ENCODE results near the gene ETFDH. TPM values are rescaled to one million over a fixed set of nuclear protein-coding genes. Genes with fewer than 3 reads are reported as not detected.
"Not testable (repeated sequence)": the region's sequence is repeated elsewhere in the genome, so short reads cannot be mapped to it uniquely, and the experiment has no call there.

Gene ETFDH
- 10 to 100 TPM; 16.0 to 22.2 TPM for total RNA-seq
- total RNA-seq: 30.9 to 38.2 reads per million in 2 donors

DNA sequence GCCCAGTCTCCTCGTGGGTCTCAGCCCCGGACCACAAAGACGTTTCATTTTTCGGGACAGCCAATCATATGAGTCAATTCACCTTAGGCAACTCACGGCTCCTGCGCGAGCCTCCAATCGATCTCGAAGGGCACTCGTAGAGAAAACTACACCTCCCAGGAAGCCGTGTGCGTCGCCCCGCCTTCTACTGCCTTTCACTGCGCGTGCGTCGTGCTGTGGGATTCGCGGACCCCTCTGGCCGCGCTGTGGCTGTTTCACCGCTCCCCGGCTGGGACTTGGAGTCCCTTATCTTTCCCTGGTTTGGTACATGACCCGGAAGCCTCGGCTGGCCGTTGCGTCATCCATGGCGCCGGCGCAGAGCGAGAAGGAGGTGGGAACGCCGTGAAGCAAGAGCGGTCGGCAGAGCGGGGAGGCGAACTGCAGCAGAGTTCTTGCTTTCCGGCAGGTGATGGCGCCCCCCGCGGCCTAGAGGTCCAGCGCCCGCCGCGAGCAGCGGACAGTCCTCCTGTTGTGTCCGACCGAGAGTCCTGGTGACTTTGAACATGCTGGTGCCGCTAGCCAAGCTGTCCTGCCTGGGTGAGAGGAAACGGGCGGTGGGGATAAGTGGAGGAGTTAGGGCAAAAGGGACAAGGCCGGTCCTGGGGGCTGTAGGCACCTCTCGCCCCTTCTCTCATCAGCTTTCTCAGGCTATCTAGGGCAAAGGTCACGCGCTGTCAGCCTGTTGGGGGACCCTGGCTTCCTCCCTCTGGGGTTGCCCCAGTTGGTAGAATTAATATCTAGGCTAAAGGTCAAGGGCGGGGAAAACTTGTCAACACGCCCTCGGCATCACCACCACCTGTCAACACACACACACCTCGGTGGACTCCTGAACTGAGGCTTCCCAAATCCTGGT is at the start of gene ETFDH:
Gene ETFDH (plus strand): TSS at position 382 of the 892 bp plus-strand sequence. CDS start 161 bp downstream, at position 543.
- peak; percentile 85 for ATAC-seq
- Mint-ChIP-seq H3K27me3 (no peaks in the 10 kb centered on the region), H3K36me3 (ENCODE audit: low read depth) (peaks cover 2% of the 10 kb centered on the region), H3K4me3 (peak within 1 kb of the TSS; percentile 97), H3K4me1 (peaks cover 11% of the 10 kb centered on the region), H3K27ac (peak within 1 kb of the TSS; percentile 95)
- H3K9me3 ChIP-seq (ENCODE audit: control insufficient read depth, low read length, poor library complexity, severe bottlenecking): no peaks in the 10 kb centered on the region
- DNase-seq: peak; percentile 93 to 97 (median 95)

DNA sequence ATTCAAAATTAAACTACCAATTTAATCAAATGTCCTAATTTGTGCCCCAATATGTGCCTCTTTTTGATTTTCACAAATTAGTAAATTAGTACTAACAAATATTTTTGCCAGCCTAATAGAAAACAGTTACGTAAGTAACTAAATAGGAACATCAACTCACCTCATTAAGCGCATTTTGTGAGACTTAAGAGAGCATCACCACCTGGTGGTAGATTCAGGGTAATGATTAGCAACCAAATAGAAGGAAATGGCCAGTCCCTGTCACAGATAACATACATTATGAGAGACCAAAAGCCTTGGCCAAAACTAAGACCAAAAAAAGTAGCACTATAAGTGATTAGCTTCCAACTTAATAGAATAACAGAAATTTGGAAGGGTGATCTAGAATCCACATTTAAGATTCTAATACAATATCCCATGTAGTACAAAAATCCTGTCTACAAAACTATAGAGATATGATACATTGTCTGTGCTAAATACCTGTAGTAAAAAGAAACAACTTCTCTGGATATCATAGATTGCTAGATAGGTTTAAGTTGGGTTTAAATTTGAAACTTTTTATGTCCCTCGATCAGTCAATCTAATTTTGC is 47.1 kb upstream of the ETFDH start:
- Mint-ChIP-seq H3K36me3 (ENCODE audit: low read depth) (no peaks in the 10 kb centered on the region), H3K27ac (no peak overlapping the region), H3K27me3 (peaks cover 29% of the 10 kb centered on the region), H3K4me1 (peaks cover 5% of the 10 kb centered on the region), H3K4me3 (no peak overlapping the region)
- no peak for DNase-seq
- H3K9me3 ChIP-seq (ENCODE audit: control insufficient read depth, low read length, poor library complexity, severe bottlenecking): no peaks in the 10 kb centered on the region
- ATAC-seq: no peak

DNA sequence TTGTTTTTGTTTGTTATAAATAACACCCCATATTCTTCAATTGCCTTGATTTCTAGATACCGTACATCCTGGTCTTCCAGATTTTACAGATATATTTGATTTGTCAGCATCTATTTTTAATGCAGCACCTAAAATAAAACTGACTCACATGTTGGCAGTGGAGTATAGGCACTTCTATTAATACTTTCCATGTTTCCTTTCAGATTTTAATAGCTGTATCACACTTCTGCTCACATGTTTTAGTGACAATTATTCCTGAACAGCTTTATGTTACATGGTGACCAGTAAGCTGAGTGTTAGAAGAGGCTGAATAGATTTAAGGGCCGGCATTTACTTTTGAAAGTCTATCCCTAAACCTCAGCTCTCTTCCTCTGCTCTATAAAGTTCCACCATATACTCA is 46.6 kb upstream of the ETFDH start:
- no peak overlapping the region for H3K27ac Mint-ChIP-seq
- ATAC-seq: no peak
- no peaks in the 10 kb centered on the region for H3K9me3 ChIP-seq (ENCODE audit: control insufficient read depth, low read length, poor library complexity, severe bottlenecking)

DNA sequence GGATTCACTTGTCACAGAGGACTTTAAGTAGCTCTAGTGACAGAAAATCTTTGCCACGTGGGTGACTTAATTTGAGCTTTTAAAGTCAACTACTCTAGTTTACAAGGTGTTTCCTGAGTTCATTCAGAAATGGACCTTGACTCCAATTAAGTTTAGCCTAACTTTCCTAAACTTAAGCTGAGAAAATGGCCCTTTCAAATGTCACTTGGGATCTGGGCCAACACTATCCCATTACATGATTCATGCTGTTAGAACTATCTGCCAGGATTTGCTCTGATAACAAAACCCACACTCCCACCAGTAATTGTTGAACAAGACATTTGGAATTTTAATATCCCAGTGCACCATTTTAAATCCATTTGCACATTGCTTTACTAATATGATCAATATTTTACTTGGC is 41.2 kb upstream of the ETFDH start:
- no peak overlapping the region for H3K27ac Mint-ChIP-seq
- DNase-seq (no peak), ATAC-seq (no peak)
- no peak overlapping the region for H3K4me3 Mint-ChIP-seq
- no peaks in the 10 kb centered on the region for H3K9me3 ChIP-seq (ENCODE audit: control insufficient read depth, low read length, poor library complexity, severe bottlenecking)
- H3K36me3 Mint-ChIP-seq (ENCODE audit: low read depth): no peaks in the 10 kb centered on the region
- H3K27me3 Mint-ChIP-seq: peaks cover 14% of the 10 kb centered on the region
- H3K4me1 Mint-ChIP-seq: no peaks in the 10 kb centered on the region

More for the DNA sequence above, 46.6 kb upstream of the ETFDH start:
- Mint-ChIP-seq H3K36me3 (ENCODE audit: low read depth) (no peaks in the 10 kb centered on the region), H3K4me1 (peaks cover 3% of the 10 kb centered on the region), H3K27me3 (peaks cover 27% of the 10 kb centered on the region), H3K4me3 (no peak overlapping the region)
- DNase-seq: no peak

DNA sequence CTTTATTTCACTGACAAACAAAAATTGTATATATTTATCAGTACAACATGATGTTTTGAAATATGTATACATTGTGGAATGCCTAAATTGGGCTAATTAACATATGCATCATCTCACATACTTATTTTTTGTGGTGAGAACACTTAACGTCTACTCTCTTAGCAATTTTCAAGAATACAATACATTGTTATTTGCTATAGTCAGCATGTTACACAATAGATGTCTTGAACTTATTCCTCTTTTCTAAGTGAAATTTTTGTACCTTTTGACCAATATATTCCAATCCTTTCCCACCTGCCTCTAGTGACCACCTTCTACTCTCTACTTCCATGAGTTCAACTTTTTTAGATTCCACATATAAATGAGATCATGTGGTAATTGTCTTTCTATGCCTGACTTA is 35.5 kb upstream of the ETFDH start:
- H3K27me3 Mint-ChIP-seq: peaks cover 17% of the 10 kb centered on the region
- no peaks in the 10 kb centered on the region for H3K9me3 ChIP-seq (ENCODE audit: control insufficient read depth, low read length, poor library complexity, severe bottlenecking)
- DNase-seq: no peak
- no peaks in the 10 kb centered on the region for H3K4me1 Mint-ChIP-seq
- no peak overlapping the region for H3K27ac Mint-ChIP-seq
- H3K4me3 Mint-ChIP-seq: no peak overlapping the region
- no peaks in the 10 kb centered on the region for H3K36me3 Mint-ChIP-seq (ENCODE audit: low read depth)
- ATAC-seq: no peak

DNA sequence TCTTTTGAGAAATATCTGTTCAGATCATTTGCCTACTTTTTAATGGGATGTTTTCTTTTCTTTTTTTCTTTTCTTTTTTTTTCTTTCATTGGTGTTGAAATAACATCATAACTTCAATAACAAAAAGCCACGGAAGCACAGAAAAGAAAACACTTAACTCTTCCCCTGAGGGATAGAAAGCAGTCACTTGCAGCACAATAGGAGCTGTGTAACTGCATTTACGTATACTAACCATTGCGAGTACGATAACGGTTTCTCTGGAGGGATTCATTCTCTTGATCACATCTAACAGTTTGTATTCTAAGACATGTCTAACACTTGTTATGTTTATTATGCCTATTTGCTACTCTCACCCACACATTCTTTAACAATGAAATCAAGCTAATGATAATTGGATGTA is 27.7 kb upstream of the ETFDH start:
- no peaks in the 10 kb centered on the region for H3K4me1 Mint-ChIP-seq
- ATAC-seq (no peak), DNase-seq (no peak)
- H3K36me3 Mint-ChIP-seq (ENCODE audit: low read depth): no peaks in the 10 kb centered on the region
- peaks cover 32% of the 10 kb centered on the region for H3K27me3 Mint-ChIP-seq
- no peak overlapping the region for H3K27ac Mint-ChIP-seq
- H3K4me3 Mint-ChIP-seq: no peak overlapping the region
- no peaks in the 10 kb centered on the region for H3K9me3 ChIP-seq (ENCODE audit: control insufficient read depth, low read length, poor library complexity, severe bottlenecking)

DNA sequence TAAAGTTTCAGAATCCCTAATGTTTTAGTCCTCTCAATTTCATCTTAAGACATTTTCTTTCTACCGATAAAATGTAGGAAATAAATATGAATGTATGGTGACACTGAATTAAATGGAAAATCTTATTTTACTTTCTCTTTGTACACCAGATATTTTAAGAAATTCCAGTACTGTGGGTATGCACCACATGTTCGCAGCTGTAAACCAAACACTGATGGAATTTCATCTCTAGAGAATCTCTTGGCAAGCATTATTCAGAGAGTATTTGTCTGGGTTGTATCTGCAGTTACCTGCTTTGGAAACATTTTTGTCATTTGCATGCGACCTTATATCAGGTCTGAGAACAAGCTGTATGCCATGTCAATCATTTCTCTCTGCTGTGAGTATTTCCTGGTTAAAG is 27.3 kb upstream of the ETFDH start:
- H3K4me1 Mint-ChIP-seq: no peaks in the 10 kb centered on the region
- H3K9me3 ChIP-seq (ENCODE audit: control insufficient read depth, low read length, poor library complexity, severe bottlenecking): no peaks in the 10 kb centered on the region
- H3K27ac Mint-ChIP-seq: no peak overlapping the region
- peaks cover 29% of the 10 kb centered on the region for H3K27me3 Mint-ChIP-seq
- H3K36me3 Mint-ChIP-seq (ENCODE audit: low read depth): no peaks in the 10 kb centered on the region
- no peak overlapping the region for H3K4me3 Mint-ChIP-seq
- DNase-seq (no peak), ATAC-seq (no peak)

DNA sequence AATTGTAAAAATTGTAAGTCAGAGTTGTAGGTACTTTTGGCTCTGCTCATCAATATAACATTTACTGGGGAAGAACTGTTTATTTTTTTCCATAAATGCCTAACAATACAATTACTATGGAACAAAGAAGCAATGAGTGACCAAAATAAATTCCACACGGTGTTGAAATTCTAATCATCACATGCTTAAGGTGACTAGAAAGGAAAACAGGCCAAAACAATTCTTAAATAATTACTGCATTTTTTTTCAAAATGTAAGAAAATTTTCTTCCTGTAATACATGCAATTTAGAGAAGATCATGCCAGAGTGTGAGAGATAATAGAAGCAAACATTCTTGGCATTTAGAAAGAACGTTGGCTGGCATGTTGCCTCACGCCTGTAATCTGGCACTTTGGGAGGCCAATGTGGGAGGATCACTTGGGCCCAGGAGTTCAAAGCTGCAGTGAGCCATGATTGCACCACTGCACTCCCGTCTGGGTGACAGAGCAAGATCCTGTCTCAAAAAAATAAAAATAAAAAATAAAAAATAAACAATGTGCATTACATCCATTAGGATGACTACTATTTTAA is 22.9 kb upstream of the ETFDH start:
- H3K36me3 Mint-ChIP-seq (ENCODE audit: low read depth): no peaks in the 10 kb centered on the region
- H3K27me3 Mint-ChIP-seq: peaks cover 18% of the 10 kb centered on the region
- ATAC-seq (no peak), DNase-seq (no peak)
- no peak overlapping the region for H3K4me3 Mint-ChIP-seq
- H3K9me3 ChIP-seq (ENCODE audit: control insufficient read depth, low read length, poor library complexity, severe bottlenecking): no peaks in the 10 kb centered on the region
- H3K27ac Mint-ChIP-seq: no peak overlapping the region
- H3K4me1 Mint-ChIP-seq: peaks cover 3% of the 10 kb centered on the region

DNA sequence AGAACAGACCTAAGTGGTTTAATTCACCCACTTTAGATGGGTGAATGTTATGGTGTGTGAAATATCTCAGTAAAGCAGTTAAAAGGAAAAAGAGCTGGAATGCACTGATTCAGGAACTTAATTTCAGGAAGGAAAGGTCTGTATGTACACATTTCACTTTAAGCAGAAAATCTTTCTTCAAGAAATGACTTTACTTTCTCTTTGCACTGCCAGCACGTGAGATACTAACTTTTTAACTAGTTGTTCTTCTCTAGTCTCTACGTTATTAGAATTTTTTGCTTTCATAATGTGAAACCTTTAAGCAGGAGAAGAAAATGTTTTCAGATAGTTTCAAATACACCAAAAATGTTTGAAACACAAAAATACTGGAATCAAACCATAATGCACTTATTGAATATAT is 19.2 kb upstream of the ETFDH start:
- no peaks in the 10 kb centered on the region for H3K9me3 ChIP-seq (ENCODE audit: control insufficient read depth, low read length, poor library complexity, severe bottlenecking)
- H3K36me3 Mint-ChIP-seq (ENCODE audit: low read depth): no peaks in the 10 kb centered on the region
- H3K27ac Mint-ChIP-seq: no peak overlapping the region
- DNase-seq (no peak), ATAC-seq (no peak)
- H3K27me3 Mint-ChIP-seq: peaks cover 1% of the 10 kb centered on the region
- H3K4me1 Mint-ChIP-seq: peaks cover 3% of the 10 kb centered on the region
- no peak overlapping the region for H3K4me3 Mint-ChIP-seq

DNA sequence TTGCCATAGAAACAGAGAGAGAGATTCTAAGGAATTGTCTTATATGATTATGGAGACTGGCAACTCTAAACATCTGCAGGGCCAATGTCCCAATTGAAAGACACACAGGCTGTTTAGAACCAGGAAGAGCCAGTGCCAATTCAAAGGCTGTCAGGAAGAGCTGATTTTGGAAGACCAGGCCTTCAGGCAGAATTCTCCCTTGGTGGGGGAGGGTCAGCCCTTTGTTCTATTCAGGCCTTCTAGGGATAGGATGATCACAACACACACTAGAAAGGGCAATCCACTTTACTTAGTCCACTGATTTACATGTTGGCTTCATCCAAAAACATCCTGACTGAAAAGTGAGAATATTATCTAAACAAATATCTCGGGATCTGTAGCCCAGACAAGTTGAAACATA is 15.7 kb upstream of the ETFDH start:
- Mint-ChIP-seq H3K27me3 (peaks cover 13% of the 10 kb centered on the region), H3K36me3 (ENCODE audit: low read depth) (no peaks in the 10 kb centered on the region), H3K4me1 (peaks cover 3% of the 10 kb centered on the region), H3K27ac (no peak overlapping the region), H3K4me3 (no peak overlapping the region)
- DNase-seq (no peak), ATAC-seq (no peak)
- H3K9me3 ChIP-seq (ENCODE audit: control insufficient read depth, low read length, poor library complexity, severe bottlenecking): no peaks in the 10 kb centered on the region

DNA sequence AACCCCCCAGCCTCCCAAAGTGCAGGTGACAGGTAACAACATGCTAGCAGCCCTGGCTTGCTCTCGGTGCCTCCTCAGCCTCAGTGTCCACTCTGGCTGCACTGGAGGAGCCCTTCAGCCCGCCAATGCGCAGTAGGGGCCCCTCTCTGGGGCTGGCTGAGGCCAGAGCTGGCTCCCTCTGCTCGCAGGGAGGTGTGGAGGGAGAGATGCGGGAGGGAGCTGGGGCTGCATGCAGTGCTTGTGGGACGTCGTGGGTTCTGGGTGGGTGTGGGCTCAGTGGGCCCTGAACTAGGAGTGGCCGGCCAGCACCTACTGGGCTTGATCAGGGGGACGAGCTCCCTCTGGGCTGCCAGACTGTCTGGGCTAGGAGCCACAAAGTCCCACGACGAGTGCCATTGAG is 14.8 kb upstream of the ETFDH start:
- H3K4me1 Mint-ChIP-seq: peaks cover 3% of the 10 kb centered on the region
- H3K9me3 ChIP-seq (ENCODE audit: control insufficient read depth, low read length, poor library complexity, severe bottlenecking): no peaks in the 10 kb centered on the region
- DNase-seq: no peak
- no peak overlapping the region for H3K4me3 Mint-ChIP-seq
- no peaks in the 10 kb centered on the region for H3K36me3 Mint-ChIP-seq (ENCODE audit: low read depth)
- no peak for ATAC-seq
- peaks cover 13% of the 10 kb centered on the region for H3K27me3 Mint-ChIP-seq
- no peak overlapping the region for H3K27ac Mint-ChIP-seq

DNA sequence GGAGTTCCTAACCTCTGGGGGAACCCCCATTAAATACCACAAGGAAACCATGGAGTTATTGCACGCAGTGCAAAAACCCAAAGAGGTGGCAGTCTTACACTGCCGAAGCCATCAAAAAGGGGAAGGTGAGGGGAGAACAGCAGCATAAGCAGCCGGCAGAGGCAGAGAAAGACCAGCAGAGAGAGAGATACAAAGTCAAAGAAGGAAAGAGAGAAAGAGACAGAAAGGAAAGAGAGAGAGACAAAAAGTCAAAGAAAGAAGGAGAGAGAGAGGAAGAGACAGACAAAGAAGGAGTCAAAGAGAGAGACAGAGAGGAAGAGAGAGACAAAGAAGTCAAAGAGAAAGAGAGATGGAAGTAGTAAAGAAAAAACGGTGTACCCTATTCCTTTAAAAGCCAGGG is 8.8 kb upstream of the ETFDH start:
- not testable (repeated sequence) for H3K27me3 Mint-ChIP-seq; H3K4me3 Mint-ChIP-seq; H3K9me3 ChIP-seq (ENCODE audit: control insufficient read depth, low read length, poor library complexity, severe bottlenecking); H3K4me1 Mint-ChIP-seq; H3K36me3 Mint-ChIP-seq (ENCODE audit: low read depth); DNase-seq; ATAC-seq; H3K27ac Mint-ChIP-seq

DNA sequence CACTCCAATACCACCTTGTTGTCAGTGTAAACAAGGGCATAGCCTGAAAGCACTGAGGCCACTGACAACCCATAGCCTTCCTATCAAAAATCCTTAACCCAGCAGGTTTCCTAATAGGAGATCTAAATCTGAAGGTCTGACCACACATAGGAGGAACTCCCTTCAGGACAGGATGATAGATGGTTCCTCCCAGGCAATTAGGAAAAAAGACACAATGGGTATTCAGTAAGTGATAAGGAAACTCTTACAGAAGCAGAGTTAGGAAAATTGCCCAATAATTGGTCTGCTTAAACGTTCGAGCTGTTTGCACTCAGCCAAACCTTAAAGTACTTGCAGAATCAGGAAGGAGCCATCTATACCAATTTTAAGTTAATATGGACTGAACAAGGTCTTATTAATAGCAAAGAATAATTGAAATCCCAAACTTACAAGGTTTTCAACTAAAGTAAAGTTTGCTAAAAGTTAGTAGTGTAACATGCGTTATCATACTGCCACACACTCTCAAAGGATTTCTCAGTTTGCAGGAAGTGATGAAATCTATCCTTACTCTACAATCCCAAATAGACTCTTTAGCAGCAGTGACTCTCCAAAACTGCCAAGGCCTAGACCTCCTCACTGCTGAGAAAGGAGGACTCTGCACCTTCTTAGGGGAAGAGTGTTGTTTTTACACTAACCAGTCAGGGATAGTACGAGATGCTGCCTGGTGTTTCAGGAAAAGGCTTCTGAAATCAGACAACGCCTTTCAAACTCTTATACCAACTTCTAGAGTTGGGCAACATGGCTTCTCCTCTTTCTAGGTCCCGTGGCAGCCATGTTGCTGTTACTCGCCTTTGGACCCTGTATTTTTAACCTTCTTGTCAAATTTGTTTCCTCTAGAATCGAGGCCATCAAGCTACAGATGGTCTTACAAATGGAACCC is 8.1 kb upstream of the ETFDH start:
- H3K4me1 Mint-ChIP-seq; ATAC-seq; DNase-seq; H3K36me3 Mint-ChIP-seq (ENCODE audit: low read depth); H3K9me3 ChIP-seq (ENCODE audit: control insufficient read depth, low read length, poor library complexity, severe bottlenecking); H3K27me3 Mint-ChIP-seq; H3K4me3 Mint-ChIP-seq; H3K27ac Mint-ChIP-seq: not testable (repeated sequence)

Data from T-helper 17 cell (primary cell).